SW 1271 (cell line): ENCODE data around the gene ELF5.

ENCODE experiments used
- DNase-seq, 2 experiments: peaks; one replicate each; lab custom pipeline; 2025; lab: John Stamatoyannopoulos, UW

Gene ELF5

DNA sequence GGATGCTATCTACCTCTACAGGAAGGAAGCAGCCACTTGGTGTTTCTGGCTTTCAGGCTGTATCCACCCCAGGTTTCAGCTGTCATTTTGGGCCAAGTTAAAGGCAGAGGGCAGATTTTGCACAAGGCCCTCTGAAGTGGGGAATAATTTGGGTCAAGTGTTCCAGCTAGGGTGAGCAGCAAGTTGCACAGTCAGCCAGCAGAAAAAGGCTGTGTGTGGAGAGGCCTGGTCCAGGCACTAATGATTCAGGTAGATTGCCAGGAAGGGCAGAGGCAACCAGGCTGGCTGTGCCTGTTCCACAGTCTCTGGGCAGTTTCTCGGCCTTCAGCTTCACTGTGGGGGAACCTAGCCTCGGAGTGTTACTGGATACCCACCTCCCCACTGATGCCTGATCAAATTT is 8.6 kb upstream of the ELF5 start:
- DNase-seq: no peak

DNA sequence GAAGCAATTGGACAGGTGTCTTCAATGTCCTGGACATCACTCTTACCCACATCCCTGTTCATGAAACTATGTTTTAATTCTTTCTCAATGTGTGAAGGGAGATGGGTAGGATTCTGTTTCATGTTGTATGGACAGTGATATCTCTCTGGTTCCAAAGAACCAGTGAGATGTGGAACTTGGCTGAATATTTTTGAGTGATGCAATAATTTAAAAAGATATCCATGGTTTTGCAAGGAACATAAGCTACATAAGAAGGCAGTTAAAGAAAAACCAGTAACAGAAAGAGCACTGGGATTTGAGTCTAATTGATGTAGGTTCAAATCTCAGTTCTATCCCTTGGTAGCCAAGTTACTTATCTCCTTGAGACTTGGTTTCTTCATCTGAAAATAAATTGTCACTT is 7.7 kb upstream of the ELF5 start:
- no peak for DNase-seq

DNA sequence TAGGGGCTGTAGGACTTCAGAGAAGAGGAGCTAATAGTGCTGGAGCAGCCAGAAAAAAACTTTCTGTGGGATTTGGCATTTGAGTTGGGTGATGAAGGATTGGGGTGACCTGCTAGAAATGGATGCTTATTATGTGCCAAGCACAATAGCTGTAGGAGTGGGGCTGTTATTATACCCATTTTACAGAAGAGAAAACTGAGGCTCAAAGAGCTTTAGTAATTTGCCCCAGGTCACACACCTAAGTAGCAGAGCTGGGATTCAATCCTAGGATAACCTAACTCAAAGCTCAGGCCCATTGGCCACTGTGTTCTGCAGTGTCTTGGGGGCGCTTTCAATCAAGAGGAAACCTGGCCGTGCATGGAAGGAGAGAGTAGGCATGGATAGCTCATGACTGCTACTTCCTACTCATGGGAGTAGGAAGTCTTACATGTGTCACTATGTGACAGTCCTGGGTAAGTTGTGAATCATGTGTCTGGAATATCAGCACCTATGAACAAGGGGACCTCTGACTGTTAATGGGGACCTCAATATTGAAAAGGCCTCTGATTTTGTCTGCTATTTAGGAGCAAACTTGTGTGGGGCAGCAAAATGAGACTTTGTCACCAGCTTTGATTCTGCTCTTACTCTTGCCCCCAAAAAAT is 6.1 kb upstream of the ELF5 start:
- DNase-seq: no peak

DNA sequence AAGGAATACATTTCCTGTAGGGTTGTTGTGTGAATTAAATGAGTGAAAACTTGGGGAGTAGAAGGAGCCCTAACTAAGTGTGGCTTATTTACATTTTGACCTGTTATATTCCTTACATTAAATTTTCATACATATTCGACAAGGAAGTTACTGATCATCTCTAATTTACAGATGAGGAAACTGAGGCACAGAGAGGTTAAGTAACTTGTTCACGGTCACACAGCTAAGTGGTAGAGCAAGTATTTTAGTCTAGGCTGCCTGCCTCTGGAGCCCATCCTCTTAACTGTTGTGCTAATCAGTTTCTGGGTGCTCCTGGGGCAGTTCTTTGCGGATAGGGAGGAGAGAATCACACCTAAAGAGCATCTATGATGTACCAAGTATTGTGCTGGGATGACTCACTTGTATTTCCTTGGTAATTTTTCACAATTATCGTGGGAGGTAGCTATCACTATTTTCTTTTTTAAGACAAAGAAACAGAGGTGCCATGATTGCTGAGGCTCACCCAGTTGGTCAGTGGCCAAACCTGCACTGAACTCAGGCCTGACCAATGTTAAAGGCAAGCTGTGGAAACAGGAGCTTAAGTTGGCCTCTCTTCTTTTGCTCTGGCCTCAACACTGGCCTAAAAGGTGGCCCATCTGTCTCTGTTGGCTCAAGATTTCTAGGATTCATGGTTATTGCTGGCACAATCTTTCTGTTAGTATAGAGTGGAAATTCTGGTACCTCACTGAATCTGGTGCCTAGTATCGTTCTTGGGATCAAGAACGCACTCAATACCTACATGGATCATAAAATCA is 2.9 kb upstream of the ELF5 start:
- no peak for DNase-seq

DNA sequence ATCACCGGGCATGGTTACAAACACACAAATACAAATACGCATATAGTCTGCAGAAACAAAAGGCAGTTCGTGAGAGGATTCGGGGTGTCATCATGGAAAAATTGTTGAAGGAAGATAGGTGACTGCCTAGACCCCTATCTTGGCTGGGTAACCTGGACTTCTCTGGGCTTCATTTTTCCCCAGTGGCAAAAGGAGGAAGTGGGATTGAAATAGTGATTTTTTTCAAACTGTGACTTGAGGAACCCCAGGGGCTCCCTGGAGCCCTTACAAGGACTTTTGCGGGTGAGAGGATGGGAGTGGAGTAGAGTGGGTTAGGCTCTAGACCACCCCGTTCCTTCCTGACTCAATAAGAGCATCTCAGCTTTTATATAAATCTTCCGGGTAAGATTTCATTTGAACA is 1.0 kb upstream of the ELF5 start:
- no peak for DNase-seq

DNA sequence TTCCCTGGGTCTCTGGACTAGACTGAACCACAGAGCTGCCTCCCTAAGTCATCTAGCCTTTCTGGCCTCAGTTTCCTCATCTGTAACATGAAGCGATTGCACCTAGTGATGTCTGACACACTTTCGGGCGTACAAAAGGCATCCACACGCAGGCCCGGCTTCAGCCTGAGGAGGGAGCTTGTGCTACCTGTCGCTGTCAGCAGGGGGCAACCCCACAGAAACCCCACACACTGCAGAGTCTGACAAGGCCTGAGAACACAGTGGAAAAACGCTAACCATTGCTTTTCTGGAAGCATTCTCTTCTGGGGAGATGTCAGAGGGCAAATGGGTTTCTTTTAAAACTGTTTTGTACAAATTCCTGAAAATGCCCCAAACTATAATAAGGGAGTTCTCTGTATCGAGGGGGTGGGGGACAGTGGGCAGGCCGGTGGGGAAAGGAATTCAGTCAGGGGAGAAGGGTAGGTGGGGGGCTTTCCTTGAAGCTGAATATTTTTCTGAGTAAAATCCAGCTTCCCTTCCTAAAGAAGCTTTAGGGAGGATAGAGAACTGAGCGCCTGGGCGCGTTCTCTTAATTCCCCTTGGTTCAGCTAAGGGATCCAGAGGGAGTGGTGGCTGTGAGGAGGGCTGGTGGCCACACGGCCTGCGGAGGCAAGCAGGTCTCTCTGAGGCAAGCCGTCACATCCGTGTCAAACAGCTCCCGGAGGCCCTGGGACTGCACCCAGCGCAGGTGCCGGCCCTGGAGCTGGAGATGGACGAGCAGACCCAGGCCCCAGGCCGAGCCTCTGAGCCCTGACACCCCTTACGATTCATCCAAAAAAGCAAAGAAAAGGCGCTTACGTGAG is 533 bp downstream of the ELF5 start:
- DNase-seq: peak; percentile 4 to 46

DNA sequence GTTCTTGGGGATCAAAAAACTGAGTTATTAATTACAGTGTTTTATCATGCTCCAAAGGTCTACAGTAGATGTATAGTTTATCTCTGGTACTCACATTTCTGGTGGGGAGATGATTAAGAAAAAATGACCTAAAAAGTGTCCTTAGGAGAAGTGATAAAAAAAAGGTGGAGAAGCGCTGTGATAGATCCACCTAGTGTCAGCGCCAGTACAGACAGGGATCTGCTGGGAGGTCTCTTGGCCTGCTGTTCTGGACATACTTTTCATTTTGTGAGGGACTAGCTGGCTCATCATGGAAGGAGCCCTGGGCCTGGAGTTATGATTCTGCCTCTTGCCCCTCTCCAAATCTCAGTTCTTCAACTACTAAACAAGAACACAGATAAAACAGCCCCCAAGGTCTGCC is 2.9 kb downstream of the ELF5 start:
- no peak for DNase-seq

DNA sequence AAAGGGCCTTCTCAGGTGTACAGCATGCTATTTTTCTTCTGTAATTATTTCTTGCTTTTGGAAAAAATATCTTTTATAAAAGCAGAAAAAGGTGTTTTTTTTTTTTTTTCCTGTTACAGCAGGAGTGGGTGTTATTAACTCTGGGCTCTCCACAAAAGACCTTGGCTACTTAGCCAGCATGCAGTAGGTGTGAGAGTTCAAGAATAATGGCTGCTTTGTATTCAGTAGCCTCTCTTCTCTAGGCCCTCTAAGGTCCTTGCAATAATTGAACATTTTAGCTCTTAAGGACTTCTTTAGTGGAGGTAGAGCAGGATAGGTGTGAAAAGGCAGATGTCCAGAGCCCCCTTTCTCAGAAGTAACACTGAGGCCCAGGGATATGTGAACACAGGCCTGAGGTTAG is 3.4 kb downstream of the ELF5 start:
- no peak for DNase-seq

DNA sequence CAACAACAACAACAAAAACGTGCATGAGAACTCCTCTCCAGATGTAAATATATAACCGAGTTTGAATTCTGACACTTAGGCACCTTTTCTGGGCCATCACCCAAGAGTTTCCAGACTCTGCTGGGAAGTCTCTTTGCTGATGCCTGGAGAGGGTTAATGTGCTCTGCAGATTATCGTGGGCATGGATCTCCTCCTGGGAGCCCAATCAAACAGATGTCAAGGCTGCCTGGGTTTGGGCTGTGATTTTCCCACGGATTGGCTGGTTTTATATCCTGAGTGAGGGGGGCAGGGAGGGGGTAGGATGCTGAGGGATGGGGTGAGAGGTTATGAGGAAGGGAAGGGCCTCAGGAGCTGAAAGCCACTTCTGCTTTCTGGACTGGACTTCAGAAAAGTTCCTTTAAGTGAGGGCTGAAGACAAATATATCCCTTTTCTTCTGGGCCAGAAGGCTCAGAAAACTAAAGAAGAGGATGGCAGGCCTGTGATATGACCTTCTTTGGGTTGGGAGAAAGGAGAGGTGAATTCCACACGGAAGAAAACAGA is 4.2 kb downstream of the ELF5 start:
- DNase-seq: no peak

DNA sequence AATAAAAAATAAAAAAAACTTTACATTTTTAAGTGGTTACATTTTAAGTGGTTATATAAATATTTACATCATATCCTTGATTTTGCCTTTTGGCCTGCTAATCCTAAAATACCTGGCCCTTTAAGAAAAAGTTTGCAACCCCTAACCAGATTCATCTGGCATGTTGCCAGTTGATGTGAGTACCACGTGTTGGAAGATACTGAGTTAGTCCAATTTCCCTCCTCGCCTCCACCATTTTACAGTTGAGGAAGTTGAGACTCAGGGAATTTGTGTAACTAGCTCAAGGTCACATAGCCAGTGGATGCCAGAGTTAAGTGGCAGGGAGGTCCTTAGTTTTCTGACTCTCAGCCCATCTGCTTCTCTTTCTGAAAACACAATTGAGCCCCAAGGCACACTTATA is 5.1 kb downstream of the ELF5 start:
- DNase-seq: no peak

DNA sequence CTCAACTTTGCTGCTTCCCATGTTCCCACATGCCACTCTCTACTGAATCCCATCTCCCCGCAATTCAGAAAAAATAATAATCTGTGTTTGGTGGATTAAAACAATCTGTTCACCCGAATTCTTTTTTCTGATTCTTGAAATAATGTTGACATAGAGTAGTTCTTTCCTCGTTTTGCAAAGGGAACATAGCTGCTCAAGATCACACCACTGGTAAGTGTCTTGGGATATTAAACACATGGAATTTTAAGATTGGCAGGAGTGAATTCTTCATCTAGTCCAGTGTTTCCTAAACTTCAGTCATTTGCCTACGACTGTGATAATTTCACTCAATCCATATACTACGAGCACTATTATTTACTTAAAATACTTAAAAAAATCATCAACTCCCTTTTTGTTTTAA is 6.0 kb downstream of the ELF5 start:
- DNase-seq: no peak

DNA sequence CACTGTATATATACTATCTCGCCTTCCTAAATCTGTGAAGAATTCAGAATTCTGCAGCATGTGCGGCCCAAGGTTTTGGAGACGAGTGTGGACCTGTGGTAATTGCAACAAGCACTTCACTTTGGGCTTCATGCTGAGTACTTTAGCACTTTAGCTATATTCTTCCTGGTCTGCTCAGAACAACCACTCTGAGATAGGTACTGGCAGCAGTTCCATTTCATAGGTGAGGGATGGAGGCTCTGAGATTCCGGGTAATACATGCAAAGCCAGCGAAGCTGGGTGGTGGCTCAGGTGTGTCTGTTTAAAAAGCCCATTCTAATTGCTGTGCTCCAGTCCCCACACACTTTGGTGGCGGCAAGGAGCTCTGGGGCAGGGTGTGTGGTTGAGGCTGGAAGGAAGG is 6.4 kb downstream of the ELF5 start:
- no peak for DNase-seq

DNA sequence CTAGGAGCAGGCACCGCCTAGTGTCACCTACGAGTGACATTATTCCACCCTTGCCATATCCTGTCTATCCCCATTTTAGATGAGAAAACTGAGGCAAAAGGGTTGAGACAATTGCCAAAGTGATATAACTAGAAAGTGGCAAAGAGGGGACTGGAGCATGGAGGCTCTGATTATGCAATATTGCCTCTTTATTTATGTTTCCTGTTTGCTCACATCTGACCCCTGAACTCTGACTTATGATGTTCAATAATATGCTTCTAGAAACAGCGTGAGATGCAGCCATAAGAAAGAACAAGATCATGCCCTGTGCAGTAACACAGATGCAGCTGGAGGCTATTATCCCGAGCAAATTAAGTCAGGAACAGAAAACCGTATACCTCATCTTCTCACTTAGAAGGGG is 7.7 kb downstream of the ELF5 start:
- no peak for DNase-seq

DNA sequence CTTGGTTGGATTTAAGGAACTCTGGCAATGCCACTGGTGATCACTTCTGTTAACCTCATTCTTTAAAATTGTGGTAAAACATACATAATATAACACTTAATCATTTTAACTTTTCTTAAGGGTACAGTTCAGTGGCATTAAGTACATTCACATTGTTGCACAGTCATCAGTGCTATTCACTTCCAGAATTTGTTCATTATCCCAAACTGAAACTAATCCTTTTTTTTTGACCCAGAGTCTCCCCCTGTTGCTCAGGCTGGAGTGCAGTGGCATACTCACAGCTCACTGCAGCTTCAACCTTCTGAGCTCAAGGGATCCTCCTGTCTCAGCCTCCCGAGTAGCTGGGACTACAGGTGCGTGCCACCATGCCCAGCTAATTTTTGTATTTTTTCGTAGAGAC is 10.6 kb downstream of the ELF5 start:
- no peak for DNase-seq

DNA sequence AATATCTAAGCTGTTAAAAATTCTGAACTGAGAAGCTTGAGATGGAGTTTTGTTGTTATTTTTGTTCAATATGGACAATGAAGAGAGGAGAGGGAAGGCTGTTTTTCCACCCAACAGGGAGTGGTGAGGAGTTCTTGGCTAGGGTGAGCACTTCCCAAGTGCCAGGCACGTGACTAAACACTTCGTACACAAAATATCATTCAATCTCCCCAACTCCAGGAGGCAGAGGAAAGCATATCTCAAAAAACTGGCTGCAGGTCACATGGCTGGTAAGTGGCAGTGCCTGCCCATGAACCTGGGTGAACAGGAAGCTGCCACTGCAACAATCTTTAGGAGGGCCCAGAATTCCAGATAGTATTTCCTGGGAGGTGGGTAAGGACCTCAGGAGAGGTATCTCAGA is 11.6 kb downstream of the ELF5 start:
- DNase-seq: no peak

DNA sequence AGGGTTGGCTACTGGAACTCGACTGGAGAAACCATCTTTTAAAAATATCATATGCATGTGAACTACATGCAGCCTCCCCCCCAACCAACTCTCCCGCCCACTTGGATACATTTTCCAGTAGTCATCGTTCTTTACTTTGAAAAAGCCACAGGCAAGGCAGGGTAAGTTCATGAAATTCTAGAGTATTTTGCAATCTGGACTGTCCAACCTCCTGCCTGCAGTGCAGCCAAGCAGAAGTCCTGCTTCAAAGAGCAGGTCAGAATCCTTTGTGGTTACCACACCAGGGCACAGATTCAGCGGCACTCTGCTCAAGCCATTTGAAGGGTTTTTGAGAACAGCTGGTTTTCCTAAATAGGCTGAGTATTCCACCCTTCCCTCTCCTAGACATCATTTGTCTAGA is 12.1 kb downstream of the ELF5 start:
- DNase-seq: no peak

DNA sequence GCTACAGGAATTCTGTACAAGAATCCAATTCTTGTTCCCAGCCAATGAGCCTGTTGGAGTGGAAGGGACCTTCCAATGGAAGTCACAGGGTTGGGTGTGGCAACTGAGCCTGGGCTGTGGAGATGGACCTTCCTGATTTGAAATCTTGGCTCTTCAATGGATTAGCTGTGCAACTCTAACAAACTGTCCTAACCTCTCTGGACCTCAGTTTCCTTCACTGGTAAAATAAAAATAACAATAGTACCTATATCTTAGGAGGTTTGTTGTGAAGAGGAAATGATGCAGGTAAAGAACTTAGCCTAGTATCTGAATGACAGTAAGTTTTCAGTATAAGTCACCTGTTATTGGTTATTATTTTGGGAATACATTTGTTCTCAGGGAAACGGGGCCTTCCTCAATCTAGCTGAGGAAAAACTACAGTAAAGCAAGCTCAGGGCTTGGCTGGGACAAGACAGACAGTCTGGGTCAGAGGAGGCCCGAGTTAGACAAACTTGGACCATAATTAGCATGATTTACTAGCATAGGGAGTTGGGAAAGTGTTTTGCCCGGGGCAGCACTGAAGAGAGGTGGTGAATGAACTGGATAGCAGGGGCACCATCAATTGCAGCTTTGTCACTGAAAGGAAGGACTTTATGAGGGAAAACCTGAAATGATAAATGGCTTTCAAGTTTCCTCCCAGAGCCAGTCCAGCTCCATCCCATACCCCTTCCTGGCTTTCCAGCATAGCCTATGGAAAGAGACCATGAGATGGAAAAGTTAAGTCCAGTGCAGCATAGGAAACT is 13.7 kb downstream of the ELF5 start:
- DNase-seq: no peak

DNA sequence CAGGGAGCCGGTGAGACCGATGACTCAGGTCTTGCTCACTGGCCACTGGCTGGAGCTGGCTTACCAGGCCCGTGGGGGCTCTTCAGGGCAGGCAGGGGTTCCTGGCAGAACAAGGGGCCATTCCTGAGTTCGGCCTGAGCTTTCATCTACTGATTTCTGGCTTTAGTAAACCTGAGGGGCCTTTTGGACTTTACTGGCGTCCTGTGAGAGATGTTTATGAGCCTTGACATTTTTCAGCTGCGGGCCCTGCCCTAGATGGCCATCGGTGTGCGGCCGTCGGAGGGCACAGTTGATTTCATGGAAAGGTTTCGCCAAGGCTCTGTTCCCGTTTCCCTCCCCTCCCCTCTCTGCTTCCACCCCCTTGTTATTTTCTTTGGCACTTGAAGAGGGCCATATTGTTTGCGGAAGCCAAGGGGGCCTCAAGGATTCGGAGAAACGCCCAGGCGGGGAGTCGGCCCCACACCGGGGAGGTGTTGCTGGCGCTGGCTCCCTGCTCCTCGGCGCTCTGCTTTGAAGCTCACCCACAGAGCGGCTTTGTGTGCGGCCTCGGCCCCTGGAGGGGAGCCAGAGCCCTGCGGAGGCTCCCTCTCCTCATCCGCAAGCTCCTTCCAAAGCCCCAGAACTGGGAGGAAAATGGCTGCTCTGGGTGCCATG is 17.7 kb downstream of the ELF5 start:
- no peak for DNase-seq

DNA sequence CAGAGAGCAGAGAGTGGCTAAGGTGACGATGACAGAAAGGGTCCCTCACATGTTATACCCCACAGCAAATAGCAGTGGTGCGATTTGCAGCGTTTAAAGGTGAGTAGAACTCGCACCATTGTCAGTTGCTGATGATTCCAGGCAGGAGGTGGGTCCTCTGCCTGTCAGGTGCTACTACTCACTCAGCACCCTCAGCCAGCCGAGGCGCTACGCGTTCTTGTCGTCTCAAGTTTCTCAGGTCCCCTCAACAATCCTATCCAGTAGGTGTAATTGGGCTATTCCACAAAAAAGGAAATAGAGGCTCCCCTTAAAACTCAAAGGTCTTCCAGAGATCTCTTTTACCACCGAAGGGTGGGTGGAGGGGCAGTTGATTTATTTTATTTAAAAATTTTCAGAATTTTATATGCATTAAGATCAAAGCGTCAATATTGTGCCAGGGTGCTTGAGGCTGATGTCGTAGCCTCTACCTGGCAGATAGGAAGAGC is 18.3 kb downstream of the ELF5 start:
- no peak for DNase-seq

DNA sequence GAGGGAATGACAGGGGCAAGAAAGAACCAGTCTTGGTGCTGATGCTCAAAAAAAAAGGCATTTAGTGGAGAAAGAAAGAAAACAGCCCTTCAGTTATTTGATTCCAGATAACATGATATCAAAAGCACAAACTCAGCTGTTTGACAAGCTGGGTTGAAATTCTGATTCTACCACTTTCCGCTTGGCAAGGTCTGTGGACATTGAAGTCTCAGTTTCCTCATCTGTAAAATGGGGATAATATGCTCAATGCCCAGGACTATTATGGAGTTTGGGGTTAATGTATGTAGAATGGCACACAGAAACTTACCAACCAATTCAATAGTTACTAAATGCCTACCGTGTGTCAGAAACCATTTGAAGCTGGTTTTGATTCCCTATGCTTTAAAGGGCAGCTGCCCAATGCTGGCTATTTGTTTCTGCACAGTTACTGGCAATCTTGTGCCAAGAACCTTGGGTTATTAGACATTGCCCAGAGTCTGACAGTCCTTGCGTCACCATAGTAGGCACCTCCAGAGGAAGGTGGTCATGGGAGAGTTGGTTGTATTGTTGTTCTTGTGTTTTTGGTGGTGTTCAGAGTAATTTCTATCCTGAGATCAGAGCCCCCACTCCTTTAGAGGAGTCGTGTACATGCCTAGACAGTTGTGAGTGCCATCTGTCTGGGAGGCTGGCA is 19.5 kb downstream of the ELF5 start:
- DNase-seq: no peak

DNA sequence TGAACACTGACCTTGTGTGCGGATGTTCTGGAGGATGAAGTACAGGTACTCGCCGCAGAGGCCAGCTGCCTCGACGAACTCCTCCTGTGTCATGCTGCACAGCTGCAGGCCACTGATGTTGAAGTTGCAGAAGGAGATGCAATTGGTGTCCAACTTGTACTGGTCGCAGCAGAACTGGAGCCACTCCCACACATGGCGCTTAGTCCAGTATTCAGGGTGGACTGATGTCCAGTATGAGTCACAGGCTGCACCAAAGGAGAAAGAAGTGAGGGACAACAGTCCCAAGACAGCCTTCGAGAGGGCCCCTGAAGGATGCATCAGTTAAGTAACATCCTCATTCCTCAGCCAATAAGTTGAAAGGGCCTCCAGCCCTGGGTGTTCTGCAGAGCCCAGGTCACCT is 20.1 kb downstream of the ELF5 start:
- DNase-seq: no peak
